Smooth muscle cell (in vitro differentiated cells): Measurements from ENCODE around the gene ZDHHC14. TPM values are rescaled to one million over a fixed set of nuclear protein-coding genes. Genes with fewer than 3 reads are reported as not detected.

Experiments
- DNase-seq: peaks from one replicate; lab custom pipeline; 2025; ENCODE audit not compliant: unreplicated experiment; lab: John Stamatoyannopoulos, UW
- H2AFZ ChIP-seq: fragments of 200-600 bp; sonication (generic); 2 replicates; pipeline ENCODE4 v1.6.0; 2016; ENCODE audit warnings: antibody characterized with exemption, low read depth, mild to moderate bottlenecking
- H3F3A ChIP-seq: fragments of 200-600 bp; sonication (generic); 2 replicates; pipeline ENCODE4 v1.6.0; 2017; ENCODE audit warnings: antibody characterized with exemption, low read depth
- H3K27ac ChIP-seq: fragments of 200-600 bp; sonication (generic); 2 replicates; pipeline ENCODE4 v1.5.1; 2016; ENCODE audit warnings: low read depth, mild to moderate bottlenecking
- H3K27me3 ChIP-seq: fragments of 200-600 bp; sonication (generic); 2 replicates; pipeline ENCODE4 v1.6.1; 2016; ENCODE audit warnings: low read depth, mild to moderate bottlenecking
- H3K36me3 ChIP-seq: fragments of 200-600 bp; sonication (generic); 2 replicates; pipeline ENCODE4 v1.5.1; 2016; ENCODE audit warnings: low read depth
- H3K4me1 ChIP-seq: fragments of 200-600 bp; sonication (generic); 2 replicates; pipeline ENCODE4 v1.5.1; 2016; ENCODE audit warnings: low read depth
- H3K4me2 ChIP-seq: fragments of 200-600 bp; sonication (generic); 2 replicates; pipeline ENCODE4 v1.6.0; 2016; ENCODE audit warnings: mild to moderate bottlenecking
- H3K4me3 ChIP-seq: fragments of 200-600 bp; sonication (generic); 2 replicates; pipeline ENCODE4 v1.5.1; 2016; ENCODE audit warnings: mild to moderate bottlenecking
- H3K79me2 ChIP-seq: fragments of 200-600 bp; sonication (generic); 2 replicates; pipeline ENCODE4 v1.6.0; 2016; ENCODE audit warnings: low read depth, mild to moderate bottlenecking
- H3K9ac ChIP-seq: fragments of 200-600 bp; sonication (generic); 2 replicates; pipeline ENCODE4 v1.6.0; 2016; ENCODE audit warnings: low read depth
- H3K9me3 ChIP-seq: fragments of 200-600 bp; sonication (generic); replicated peaks from 2 replicates; pipeline ENCODE4 v1.5.1; 2016; ENCODE audit warnings: low read depth
- H4K20me1 ChIP-seq: fragments of 200-600 bp; sonication (generic); 2 replicates; pipeline ENCODE4 v1.6.0; 2016; ENCODE audit warnings: low read depth
- WGBS: methylation state at CpG from one replicate; pipeline ENCODE4 v1.1.7; 2016; ENCODE audit warnings: low lambda C conversion rate; 5-methylcytosine and 5-hydroxymethylcytosine counted together
- polyA plus RNA-seq: library from polyadenylated mRNA; unstranded; fragments of >200 nt; fragmentation: Nextera tagmentation; extraction: Ambion mirVana; gene quantifications from 2 replicates; pipeline ENCODE4 v1.2.1, GENCODE V29; 2016
- total RNA-seq: library from RNA; depleted of rRNA; stranded (reverse); fragments of >200 nt; gene quantifications from 2 replicates; pipeline ENCODE4 v1.2.3, GENCODE V29; 2014
- TF ChIP-seq, protein P1 (sequence below): fragments of 200-600 bp; sonication (generic); IDR thresholded peaks from 2 replicates; pipeline ENCODE4 v1.5.1; 2017; ENCODE audit warnings: borderline replicate concordance, mild to moderate bottlenecking, antibody characterized with exemption; ENCODE audit not compliant: insufficient read depth, poor library complexity, severe bottlenecking

ZDHHC14 gene
- total and polyA plus RNA-seq, 2 experiments from 2014 or later, result 1.3 to 1.6 TPM

DNA sequence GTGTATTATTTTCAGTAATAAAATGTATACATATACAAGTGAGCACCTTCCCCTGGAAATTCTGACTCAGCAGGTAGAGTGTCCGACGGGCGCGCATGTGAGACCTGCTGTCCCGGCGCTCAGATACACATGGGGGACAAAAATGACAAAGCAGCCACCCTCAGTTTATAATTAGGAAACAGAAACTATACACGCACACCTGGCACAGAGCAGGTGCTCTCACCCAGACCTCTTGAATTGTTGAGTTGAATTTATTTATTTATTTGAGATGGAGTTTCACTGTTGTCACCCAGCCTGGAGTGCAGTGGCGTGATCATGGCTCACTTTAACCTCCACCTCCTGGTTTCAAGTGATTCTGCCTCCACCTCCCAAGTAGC is 180.4 kb downstream of the ZDHHC14 start:
- H3K9ac ChIP-seq, result no peak overlapping the region

DNA sequence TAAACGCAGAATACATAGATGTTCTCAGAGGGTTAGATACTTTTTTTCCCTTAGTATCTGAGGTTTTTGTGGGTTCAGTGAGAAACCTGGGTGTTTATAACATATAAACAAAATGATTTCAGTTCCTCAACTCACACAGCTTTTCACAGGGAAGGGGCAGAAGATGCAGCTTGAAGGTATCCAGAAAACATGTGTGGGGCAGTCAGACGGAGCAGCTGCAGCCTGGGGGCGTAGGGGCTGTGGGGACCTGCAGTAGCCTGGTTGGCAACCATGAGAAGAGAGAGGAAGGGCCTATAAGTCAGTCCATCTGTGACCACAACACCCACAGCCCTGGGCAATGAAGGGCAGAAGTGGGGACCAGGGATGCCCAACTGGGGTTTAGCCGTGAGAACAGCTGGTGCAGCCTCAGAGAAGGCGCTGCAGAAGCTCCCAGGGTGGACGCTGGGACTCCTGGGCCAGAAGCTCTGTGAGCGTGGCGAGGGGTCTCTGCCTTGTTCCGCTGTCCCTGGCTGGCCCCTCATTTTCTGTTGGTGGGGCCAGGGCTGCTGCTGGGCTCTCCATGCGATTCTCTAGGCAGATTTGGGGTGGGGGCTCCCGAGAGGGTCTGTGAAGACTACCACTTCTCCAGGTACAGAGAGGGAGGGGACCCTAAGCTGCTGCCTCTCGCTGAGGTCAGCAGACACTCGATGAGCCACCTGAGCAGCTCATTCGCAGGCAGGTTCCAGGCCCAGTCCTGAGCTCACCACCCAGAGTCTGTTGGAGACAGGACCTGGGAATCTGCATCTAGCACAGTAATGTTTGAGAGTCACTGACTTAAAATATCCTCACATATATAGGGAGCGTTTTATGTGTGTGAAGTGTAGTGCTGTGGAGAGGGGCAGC is 181.2 kb downstream of the ZDHHC14 start:
- Histone ChIP-seq H3K9me3 (no peaks in the 10 kb centered on the region), H3K27me3 (no peaks in the 10 kb centered on the region), H3K9ac (no peak overlapping the region), H3K79me2 (no peaks in the 10 kb centered on the region), H2AFZ (no peak overlapping the region), H3F3A (no peaks in the 10 kb centered on the region), H3K4me2 (no peak overlapping the region), H3K27ac (no peak overlapping the region), H3K4me1 (no peaks in the 10 kb centered on the region), H3K36me3 (no peaks in the 10 kb centered on the region), H3K4me3 (no peak overlapping the region), H4K20me1 (no peaks in the 10 kb centered on the region)
- TF ChIP-seq, protein P1, sequence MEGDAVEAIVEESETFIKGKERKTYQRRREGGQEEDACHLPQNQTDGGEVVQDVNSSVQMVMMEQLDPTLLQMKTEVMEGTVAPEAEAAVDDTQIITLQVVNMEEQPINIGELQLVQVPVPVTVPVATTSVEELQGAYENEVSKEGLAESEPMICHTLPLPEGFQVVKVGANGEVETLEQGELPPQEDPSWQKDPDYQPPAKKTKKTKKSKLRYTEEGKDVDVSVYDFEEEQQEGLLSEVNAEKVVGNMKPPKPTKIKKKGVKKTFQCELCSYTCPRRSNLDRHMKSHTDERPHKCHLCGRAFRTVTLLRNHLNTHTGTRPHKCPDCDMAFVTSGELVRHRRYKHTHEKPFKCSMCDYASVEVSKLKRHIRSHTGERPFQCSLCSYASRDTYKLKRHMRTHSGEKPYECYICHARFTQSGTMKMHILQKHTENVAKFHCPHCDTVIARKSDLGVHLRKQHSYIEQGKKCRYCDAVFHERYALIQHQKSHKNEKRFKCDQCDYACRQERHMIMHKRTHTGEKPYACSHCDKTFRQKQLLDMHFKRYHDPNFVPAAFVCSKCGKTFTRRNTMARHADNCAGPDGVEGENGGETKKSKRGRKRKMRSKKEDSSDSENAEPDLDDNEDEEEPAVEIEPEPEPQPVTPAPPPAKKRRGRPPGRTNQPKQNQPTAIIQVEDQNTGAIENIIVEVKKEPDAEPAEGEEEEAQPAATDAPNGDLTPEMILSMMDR, result no peak
- DNase-seq, result no peak
- WGBS, result 88% methylated on average over 15 of the region's 15 CpGs

More for the DNA sequence above, 180.4 kb downstream of the ZDHHC14 start:
- no peaks in the 10 kb centered on the region for H3K36me3 ChIP-seq
- H3K27me3 ChIP-seq, result no peaks in the 10 kb centered on the region
- no peak overlapping the region for H3K4me2 ChIP-seq
- H4K20me1 ChIP-seq, result no peaks in the 10 kb centered on the region
- no peaks in the 10 kb centered on the region for H3F3A ChIP-seq
- H3K9me3 ChIP-seq, result no peaks in the 10 kb centered on the region
- H3K27ac ChIP-seq, result no peak overlapping the region
- TF ChIP-seq, protein P1, result no peak
- peaks cover under 1% of the 10 kb centered on the region for H3K4me1 ChIP-seq
- no peak overlapping the region for H2AFZ ChIP-seq
- DNase-seq, result no peak
- H3K79me2 ChIP-seq, result no peaks in the 10 kb centered on the region
- WGBS, result 95% methylated on average over 8 of the region's 8 CpGs
- no peak overlapping the region for H3K4me3 ChIP-seq

DNA sequence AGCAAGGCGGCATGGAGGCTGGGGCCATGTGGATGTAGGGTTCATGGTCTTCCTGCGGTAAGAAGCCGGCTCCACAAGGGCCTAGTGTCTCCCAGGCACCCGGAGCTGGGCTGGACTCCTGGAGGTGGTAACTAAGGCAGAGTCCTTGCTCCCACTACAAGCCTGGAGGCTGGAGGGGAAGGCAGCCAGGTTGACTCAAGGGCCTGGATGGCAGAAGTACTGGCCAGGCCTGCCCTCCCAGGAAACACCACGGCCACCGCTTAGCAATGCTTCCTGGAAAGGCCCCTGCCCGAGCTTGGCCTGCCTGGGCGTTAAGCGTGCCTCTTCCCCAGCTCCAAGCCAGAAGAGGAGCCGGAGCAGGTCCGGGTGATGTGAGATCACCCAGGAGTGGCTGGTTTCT is 182.0 kb downstream of the ZDHHC14 start:
- no peaks in the 10 kb centered on the region for H3K4me1 ChIP-seq
- DNase-seq, result no peak
- no peaks in the 10 kb centered on the region for H3K36me3 ChIP-seq
- no peak overlapping the region for H2AFZ ChIP-seq
- no peak overlapping the region for H3K27ac ChIP-seq
- 90% methylated on average over 11 of the region's 11 CpGs for WGBS
- H3K4me2 ChIP-seq, result no peak overlapping the region
- TF ChIP-seq, protein P1, result no peak
- no peaks in the 10 kb centered on the region for H4K20me1 ChIP-seq
- no peaks in the 10 kb centered on the region for H3K9me3 ChIP-seq
- no peaks in the 10 kb centered on the region for H3K79me2 ChIP-seq
- H3K9ac ChIP-seq, result no peak overlapping the region
- H3F3A ChIP-seq, result no peaks in the 10 kb centered on the region
- no peaks in the 10 kb centered on the region for H3K27me3 ChIP-seq
- H3K4me3 ChIP-seq, result no peak overlapping the region
